ENCODE results near the gene URB1.
"Not testable (repeated sequence)": the region's sequence is repeated elsewhere in the genome, so short reads cannot be mapped to it uniquely, and the experiment has no call there.

URB1 gene

DNA sequence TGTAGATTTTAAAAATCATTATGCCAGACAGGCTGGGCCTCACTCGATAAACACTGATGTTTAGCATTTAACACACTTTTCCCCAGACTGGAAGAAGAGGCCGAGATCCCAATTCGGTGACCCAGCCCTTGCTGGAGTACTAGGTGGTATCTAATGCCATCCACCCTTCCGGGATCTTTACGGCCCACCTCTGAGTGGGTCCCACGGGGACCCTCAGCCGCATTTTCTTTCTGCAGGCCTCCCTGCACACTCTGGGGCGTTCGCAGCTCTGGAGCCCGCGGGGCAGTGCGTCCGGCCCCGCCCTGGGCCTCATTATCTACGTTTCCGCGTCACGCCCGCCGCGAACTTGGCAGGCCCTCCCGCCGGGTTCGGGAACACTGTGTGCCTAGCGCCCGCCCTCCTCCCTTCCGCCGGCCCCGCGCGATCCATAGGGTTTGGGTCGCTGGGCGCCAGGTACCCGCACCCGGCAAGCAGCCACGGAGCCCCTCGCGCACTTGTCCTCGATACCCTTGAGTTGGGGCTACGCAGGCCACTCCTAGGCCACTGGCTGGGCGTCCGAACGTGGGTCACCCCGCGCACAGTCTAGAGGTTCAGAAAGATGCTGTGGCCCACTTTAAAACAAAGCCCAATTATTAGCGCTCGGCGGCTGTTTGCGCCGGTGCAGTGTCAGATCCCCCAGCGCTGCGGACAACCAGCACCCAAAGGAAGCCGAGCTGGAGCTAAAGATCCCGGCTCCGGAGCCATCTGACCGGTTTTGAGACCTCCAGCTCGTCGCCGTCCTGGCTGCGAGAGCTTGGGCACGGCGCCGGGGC is 18.7 kb upstream of the URB1 start:
- FAIRE-seq = no peak

DNA sequence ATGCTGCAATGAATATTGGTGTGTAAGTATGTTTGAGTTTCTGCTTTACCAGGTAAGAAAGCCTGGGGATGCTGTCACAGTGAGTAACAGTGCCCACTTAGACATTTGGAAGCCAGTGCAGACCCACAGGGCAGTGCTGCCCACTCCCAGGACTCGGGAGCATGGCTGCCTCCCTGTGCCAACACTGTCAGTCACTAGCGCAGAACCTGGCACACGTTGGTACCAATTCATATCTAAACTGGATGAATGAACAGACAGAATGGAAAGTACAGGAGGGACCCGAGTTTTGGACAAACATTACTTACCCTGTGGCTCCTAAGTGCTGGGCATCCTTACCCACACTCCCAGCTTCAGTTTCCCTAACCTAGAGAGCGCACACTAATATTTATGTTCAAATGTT is 18.1 kb upstream of the URB1 start:
- FAIRE-seq = no peak

DNA sequence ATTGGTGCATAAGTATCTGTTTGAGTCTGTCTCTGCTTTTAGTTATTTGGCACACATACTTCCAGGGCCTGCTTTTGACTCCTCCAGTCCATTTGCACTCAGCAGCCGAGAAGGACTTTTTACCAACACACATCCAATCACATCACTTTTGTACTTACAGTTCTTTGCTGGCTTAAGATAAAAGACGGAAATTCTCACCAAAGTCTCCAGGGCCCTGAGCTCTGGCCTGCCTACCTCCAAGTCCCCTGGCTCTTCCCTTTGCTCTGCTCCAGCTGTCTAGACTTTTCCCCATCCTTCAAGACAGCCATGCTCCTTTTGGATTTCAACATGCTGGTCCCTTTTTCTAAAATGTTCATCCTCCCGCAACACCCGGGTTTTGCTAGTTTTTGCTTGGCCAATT is 17.5 kb upstream of the URB1 start:
- FAIRE-seq = no peak

DNA sequence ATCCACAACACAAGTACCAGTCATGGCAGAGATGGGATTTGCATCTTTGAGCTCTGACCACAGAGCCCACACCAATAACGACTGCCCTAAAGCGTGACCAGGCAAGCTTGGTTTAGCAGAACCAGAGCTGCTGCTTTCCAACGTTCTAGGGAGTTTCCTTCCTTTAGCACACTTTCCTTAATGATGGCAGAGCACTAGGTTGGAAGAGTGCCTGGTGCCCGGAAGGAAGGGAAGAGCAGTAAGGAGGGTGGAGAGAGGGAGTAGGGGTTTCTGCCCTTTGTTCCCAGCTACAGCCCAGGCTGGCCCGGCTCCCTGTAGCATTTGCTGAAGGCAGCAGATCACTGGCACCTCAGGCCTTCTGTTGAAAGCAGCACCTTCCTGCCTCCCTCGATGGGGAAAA is 13.6 kb upstream of the URB1 start:
- FAIRE-seq = no peak

DNA sequence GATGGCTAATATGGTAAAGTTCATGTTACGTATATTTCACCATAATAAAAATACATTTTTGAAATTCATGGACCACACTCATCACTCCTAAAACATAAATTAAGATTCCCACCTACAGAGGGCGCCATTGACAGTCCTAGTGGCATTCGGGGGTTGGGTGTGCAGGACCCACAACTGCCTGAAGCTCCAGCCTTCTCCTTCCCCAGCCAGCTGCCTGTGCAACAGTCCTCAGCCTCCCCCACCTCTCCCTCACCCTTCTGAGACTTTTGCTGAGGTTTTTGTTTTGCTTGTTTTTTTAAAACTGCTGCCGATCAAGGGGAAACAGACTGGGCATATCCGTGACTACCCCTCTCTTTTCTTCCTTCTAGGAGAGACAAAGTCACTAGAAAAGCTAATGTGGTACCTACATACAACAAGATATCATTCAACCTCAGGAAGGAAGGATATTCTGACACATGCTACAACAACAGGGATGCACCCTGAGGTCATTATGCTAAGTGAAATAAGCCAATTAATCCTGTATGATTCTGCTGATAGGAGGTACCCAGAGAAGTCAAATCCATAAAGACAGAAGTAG is 10.5 kb upstream of the URB1 start:
- peak; percentile 86 for FAIRE-seq

DNA sequence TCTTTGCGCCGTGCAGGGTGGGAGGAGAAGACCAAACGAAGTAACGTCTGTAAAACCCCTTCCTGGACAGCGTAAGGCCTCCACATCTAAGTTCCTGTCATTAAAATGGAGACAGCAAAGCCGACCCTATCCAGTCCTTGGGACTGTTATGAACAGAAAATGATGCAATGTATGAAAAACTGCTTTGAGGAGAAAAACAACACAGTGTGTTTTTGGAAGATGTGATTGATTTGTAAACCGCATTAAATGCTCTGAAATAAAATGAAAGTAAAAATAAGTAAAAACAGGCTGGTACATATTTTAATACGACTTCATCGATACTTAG is 827 bp upstream of the URB1 start:
- FAIRE-seq = no peak

DNA sequence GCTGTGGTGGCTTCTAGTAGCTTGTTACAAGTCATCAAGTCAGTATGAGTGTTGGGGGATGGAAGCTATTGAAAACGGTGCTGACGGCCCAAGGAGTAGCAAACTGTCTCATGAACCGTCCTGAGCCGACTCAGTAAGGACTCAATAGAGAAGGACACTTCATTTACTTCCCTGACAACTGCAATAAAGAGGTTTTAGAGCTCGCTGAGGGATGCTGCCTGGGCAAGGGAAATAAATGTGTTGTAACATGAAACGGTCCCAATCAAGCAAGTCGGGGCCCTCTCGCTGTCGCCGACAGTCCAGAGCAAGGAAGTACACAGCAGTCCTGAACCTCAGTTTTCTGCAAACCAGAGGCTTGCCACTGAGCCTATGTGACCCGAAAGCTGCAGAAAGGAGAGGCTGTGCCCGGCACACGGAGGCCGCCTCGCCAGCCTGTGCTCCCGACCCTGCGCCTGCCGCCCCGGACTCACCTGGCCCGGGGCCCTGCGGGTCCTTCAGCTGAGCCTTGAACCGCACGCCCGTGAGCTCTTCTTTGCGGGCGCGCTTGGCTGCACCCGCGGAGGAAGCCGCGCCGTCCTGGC is 423 bp downstream of the URB1 start:
- no peak for FAIRE-seq

DNA sequence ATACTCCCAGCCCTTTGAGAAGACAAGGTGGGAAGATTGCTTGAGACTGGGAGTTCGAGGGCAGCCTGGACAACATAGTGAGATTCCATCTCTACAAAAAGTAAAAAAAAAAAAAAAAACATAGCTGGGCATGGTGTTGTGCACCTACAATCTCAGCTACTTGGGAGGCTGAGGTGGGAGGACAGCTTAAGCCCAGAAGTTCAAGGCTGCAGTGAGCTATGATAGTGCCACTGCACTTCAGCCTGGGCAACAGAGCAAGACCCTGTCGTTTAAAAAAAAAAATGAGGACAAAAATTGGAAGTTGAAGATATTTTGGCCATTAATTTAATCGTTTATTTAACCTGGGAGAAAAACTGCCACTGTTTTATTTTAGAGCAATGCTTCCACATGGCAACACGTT is 1.1 kb downstream of the URB1 start:
- no peak for FAIRE-seq

DNA sequence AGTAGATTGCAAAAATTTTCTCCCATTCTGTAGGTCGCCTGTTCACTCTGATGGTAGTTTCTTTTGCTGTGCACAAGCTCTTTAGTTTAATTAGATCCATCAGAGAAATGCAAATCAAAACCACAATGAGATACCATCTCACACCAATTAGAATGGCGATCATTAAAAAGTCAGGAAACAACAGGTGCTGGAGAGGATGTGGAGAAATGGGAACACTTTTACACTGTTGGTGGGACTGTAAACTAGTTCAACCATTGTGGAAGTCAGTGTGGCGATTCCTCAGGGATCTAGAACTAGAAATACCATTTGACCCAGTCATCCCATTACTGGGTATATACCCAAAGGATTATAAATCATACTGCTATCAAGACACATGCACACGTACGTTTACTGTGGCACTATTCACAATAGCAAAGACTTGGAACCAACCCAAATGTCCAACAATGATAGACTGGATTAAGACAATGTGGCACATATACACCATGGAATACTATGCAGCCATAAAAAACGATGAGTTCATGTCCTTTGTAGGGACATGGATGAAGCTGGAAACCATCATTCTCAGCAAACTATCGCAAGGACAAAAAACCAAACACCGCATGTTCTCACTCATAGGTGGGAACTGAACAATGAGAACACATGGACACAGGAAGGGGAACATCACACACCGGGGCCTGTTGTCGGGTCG is 2.1 kb downstream of the URB1 start:
- not testable (repeated sequence) for FAIRE-seq

DNA sequence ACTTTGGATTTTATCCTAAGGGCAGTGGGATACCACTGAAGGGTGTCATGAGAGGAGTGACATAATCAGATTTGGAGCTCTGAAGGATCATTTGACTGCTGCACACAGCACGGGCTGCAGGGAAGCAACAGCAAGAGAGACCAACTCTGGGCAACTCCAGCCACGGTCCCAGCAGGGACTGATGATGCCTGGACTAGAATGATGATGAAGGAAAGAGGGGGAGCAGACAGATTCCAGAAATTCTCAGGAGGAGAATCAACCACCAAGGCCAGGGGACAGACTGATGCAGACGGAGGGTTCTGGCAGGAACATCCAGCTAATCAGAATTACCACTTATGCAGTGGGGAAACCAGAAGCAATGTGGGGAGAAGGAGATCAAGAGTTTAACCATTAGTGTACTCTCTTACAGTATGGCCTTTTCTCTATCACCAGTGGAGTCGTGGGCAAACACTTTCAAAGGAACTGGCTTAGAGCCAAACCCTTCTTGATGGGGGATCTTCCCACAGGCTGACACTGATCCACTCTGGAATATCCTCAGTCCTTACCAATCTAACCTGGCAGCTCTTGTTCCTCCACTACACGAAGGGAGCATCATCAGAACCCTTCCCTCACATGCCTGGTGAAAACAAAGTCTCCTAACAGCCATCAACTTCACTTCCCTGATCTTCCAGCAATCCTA is 3.3 kb downstream of the URB1 start:
- no peak for FAIRE-seq

DNA sequence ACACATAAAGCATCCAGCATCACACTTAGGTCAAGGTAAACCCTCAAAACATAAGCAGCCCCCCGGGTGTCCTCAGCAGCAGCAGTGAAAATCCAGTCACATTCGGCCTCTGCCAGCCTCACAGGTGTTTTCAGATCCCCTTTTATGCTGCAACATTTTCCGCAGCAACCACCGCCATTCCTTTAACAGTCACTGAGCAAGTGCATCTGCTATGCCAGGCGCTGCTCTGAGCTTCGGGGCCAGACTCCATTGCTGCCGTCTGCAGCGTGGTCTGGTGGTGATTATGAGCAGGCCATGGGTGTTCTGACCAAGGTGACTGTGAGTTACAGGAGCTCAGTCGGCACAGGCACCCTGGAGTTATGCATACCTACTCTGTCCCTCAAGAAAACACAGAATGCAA is 4.5 kb downstream of the URB1 start:
- FAIRE-seq = no peak

DNA sequence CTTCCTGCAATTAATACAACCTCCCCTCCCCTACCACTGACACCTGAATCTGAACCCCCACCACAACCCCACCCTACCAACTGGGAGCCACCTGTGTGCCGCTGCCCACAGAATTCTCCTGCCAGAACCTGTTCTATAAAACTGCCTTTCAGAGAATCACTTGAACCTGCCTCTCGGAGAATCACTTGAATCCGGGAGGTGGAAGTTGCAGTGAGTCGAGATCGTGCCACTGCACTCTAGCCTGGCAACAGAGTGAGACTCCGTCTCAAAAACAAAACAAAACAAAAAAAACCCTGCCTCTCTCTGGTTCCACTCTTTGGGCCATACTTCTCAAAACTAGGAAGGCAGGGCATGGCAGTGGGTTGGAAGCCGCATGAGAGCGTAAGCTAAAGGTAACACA is 5.7 kb downstream of the URB1 start:
- no peak for FAIRE-seq

DNA sequence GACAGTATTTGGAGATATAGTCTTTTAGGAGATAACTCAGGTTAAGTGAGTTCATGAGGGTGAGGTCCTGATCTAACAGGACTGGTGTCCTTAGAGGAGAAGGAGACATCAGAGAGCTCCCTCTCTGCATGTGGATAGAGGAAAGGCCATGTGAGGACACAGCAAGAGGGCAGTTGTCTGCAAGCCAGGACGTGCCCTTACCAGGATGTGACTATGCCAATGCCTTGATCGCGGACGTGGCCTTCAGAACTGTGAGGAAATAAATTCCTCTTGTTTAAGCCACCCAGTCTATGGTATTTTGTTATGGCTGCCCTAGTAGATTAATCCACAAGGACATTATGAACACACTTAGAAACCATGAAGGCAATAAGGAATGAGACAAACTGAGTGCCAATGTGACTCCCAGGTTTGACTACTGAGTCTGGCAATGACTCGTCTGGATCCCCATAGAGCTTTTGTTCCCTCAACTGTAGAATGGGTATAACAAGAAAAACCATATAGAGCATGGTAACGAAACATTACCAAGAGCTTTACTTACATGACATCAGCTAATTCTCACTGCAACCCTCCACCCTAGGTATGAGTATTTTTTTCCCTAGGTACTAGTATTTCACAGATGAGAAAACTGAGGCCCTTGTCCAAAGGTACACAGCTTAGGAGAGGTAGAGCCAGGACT is 6.5 kb downstream of the URB1 start:
- FAIRE-seq = no peak

DNA sequence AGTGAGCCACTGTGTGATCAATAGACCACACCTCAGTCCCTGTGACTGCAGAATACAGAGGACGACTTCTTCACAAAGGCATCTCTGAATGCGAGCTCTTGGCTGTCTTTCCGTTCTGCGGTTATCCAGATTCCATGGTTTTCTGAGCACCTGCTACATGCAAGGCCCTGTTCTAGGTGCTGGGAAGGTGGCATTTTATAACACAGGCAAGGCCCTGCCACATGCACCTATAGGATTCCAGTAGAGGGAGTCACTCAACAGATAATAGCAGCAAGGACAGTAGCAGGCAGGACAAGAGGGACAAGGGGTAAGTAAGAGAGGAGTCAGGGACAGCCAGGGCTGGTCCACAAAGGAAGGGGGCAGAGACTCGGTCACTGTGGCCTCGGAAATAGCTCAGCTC is 9.0 kb downstream of the URB1 start:
- FAIRE-seq = no peak

DNA sequence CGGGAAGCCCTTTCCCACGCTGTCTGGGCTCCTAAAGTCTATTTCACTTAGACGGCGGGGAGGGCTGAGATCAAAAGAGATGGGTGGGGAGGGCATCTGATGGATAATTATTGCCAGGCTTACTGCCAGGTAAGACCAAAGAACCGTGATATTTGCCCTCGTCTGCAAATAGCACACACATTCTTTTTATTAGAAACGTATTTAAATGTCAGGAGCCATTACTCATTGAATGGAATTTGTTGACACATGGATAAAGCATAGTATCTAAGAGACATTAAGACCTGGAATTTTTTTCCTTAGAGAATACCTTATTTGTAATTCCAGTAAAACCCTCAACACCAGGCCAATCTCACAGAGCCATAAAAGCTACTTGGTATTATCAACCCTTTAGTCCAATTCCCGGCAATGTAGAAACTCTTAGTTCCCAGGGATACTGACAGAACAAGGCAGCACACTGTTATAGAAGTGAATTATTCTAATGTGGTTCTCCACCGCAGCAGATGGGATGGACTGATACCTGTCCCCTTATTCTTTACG is 10.6 kb downstream of the URB1 start:
- no peak for FAIRE-seq

DNA sequence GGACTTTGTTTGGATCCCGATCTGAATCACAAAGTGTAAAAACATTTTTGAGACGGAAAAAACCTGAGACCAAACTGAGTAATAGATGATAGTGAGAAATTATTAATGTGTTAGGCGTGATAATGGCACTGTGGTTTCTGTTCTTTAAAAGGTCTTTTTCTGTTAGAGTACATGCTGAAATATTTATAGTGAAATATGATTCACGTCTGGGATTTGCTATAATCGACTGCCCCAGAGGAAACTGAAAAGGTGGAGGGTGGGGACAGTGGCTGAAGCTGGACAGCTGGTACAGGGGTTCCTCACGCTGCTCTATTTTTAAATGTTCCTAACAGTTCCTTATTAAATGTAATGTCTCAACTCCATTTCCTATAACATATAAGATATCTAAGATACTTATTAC is 11.2 kb downstream of the URB1 start:
- FAIRE-seq = no peak

DNA sequence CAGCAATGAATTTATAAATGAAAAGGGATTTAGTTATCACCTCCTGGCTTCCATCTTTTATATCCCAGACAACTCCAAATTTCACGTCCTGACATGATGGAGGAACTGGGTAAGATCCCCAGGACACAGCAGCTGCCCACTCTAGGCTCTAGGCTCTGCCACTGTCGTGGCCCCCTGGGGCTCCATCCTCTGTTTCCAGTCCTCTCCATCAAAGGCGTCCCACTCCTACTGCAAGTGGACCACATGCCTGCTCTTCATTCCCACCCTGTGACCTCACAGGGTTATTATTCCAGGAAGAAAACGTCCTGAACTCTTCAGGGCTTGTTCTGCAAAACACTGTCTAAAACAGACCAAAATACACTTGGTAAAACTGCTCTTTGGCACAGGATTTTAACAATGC is 11.9 kb downstream of the URB1 start:
- FAIRE-seq = no peak

DNA sequence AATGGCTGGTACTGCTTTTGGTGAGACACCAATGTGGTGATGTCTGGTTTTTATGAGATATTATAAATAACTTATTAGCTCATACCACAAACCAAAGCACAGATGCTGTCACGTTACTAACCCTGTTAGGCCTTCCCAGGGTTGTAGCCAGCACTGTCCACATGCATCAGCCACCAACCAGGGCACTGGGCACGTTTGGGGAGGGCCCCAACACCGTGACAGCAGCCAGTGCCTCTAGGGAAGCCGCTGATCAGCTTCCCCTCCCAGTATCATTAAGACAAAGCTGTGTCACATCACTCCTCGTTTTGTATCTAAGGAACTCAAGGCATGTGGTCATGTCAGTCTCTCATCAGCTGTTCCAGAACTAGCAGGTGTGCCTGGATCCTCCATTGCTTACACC is 13.9 kb downstream of the URB1 start:
- no peak for FAIRE-seq

DNA sequence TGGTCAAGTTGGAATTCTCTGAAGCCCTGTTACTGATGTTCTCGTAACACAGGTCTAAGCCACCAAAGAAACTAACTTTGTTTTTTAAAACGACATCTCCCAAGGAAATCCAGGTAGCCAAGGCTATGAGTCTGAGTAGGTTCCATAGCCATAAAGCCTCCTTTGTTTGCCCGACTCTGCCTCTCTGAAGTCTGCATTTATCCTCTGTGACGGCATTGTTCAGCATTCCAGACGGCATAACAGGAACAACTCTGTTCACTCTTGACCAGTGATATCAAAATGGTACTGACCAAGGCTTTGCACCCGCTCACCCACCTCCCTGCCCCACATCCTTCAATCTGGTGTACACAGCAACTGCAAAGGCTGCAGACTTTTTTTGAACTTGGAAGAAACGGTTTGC is 14.8 kb downstream of the URB1 start:
- no peak for FAIRE-seq

DNA sequence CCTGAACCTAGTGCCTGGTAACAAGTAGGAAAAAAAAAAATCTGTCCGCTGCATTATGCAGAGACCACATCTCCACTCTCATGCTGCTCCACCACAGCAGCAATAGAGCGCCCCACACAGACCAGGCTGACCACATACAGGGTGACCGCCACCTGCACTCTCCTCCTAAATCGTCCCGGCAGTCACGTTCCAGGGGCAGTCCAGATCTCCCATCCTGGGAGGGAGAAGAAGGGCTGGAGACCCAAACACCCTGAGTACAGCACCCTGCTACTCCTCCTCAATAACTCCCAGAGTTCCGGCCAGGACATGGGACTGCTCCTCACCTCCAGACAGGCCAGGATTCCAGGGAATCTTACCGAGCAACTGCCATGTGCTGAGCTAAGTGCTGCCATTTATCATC is 15.3 kb downstream of the URB1 start:
- FAIRE-seq = no peak

DNA sequence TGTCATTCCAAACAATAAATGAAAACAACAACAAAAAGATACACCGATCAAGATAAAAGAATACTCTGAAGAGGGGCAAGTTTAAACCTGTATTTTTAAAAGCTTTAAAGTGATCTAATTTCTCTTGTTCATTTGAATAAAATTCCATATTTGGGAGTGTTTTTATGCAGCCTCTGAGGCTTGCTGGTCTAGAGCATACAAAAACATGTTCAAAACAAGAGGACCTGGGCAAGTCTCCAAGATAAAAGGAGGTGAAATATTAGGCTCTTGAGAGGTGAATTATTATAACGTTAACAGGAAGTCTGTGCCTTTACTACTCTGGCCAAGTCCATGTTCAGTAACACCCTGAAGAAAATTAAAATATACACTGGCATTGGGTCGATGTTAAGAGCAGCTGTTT is 20.1 kb downstream of the URB1 start:
- no peak for FAIRE-seq

DNA sequence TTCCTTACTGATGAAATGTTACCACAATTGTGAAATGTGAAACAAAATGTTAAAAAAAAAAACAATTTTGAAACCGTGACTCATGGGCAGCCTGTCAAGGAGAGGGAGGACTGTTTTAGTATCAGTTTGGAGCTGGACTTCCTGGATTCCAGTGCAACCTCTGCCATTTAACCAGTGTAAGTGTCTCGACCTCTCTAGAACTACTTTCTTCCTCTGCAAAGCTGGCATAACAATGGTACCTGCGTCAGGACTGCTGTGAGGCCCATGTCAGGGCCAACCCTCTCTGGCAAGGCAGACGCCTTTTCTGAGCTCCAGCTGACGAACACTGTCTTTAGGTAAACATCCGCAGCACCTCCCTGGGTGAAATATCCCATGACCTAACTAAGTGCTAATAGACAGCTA is 20.9 kb downstream of the URB1 start:
- FAIRE-seq = no peak
